ENCODE results near the gene RTL10. TPM values are rescaled to one million over a fixed set of nuclear protein-coding genes. Genes with fewer than 3 reads are reported as not detected.
A peak's percentile ranks its signal among the peaks of the same experiment; 100 is the strongest.

RTL10 gene
- total RNA-seq, 1 donor from 2014 or later: 35.1 TPM

DNA sequence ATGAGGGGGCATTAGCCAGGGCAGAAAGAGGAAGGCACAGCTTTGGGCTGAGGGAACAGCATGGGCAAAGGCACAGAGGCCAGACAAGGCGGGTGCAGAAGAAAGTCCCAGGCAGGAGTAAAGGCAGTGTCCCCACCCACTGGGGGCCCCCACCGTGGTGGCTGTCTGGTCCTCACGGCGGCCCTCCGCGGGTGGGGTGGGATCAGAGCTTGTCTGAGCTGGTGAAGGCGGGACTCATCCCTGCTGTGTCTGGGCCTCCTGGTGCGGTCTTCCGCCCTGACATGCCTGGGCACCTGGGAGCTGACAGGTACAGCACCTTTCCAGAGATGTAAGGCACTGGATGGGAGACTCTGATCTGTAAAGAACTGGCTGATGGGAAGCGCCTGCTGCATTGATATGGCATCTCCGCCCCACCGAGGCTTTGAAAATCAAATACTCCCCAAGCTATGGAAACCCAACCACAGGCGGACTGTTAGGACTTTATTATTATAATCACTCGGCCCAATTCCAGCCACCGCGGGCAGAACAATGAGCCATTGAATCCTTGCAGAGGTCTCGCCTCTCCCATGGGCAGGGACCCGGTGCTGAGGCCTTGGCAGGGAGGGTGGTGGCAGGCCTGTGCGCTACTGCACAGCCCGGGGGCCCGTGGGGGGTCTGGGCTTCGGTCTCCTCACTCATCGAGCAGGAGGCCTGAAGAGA, 14.2 kb upstream of the RTL10 start:
- no peak for TF ChIP-seq CTCF (IDR thresholded peaks at IDR 0.05; ENCODE audit: unreplicated experiment)
- Mint-ChIP-seq H3K4me1 (peaks cover 14% of the 10 kb centered on the region), H3K27ac (no peak overlapping the region), H3K27me3 (ENCODE audit: low read depth) (no peaks in the 10 kb centered on the region), H3K4me3 (no peak overlapping the region), H3K36me3 (no peaks in the 10 kb centered on the region), H3K9me3 (no peaks in the 10 kb centered on the region)
- peak in 1 of 2 experiments; percentile 20 for DNase-seq (ENCODE audit: low spot score in 2 of 2, unreplicated experiment in 2 of 2)

- Mint-ChIP-seq H3K4me3 (no peak overlapping the region), H3K27ac (no peak overlapping the region), H3K4me1 (peaks cover 14% of the 10 kb centered on the region), H3K9me3 (no peaks in the 10 kb centered on the region), H3K36me3 (no peaks in the 10 kb centered on the region), H3K27me3 (ENCODE audit: low read depth) (no peaks in the 10 kb centered on the region)
- no peak for DNase-seq (ENCODE audit: low spot score in 2 of 2, unreplicated experiment in 2 of 2)
- no peak for TF ChIP-seq CTCF (IDR thresholded peaks at IDR 0.05; ENCODE audit: unreplicated experiment)
Measured at GRCh38 chr22:19868333-19868732, 13.7 kb upstream of the RTL10 start.

GRCh38 chr22:19867617-19868016, 12.9 kb upstream of the RTL10 start:
- Mint-ChIP-seq H3K4me1 (peaks cover 12% of the 10 kb centered on the region), H3K9me3 (no peaks in the 10 kb centered on the region), H3K27ac (no peak overlapping the region), H3K4me3 (no peak overlapping the region), H3K27me3 (ENCODE audit: low read depth) (no peaks in the 10 kb centered on the region), H3K36me3 (no peaks in the 10 kb centered on the region)
- TF ChIP-seq CTCF (IDR thresholded peaks at IDR 0.05; ENCODE audit: unreplicated experiment): no peak
- no peak for DNase-seq (ENCODE audit: low spot score in 2 of 2, unreplicated experiment in 2 of 2)

GRCh38 chr22:19866665-19867009, 12.0 kb upstream of the RTL10 start:
- no peaks in the 10 kb centered on the region for H3K27me3 Mint-ChIP-seq (ENCODE audit: low read depth)
- TF ChIP-seq CTCF (IDR thresholded peaks at IDR 0.05; ENCODE audit: unreplicated experiment): no peak
- no peak overlapping the region for H3K27ac Mint-ChIP-seq
- no peaks in the 10 kb centered on the region for H3K9me3 Mint-ChIP-seq
- no peak overlapping the region for H3K4me3 Mint-ChIP-seq
- DNase-seq (ENCODE audit: low spot score in 2 of 2, unreplicated experiment in 2 of 2): no peak
- peaks cover 2% of the 10 kb centered on the region for H3K36me3 Mint-ChIP-seq
- peaks cover 12% of the 10 kb centered on the region for H3K4me1 Mint-ChIP-seq

- no peaks in the 10 kb centered on the region for H3K27me3 Mint-ChIP-seq (ENCODE audit: low read depth)
- peaks cover 5% of the 10 kb centered on the region for H3K36me3 Mint-ChIP-seq
Measured at GRCh38 chr22:19865141-19865829, 10.6 kb upstream of the RTL10 start.

More at GRCh38 chr22:19865141-19865829, 10.6 kb upstream of the RTL10 start:
- no peak overlapping the region for H3K4me3 Mint-ChIP-seq
- DNase-seq (ENCODE audit: low spot score in 2 of 2, unreplicated experiment in 2 of 2): no peak
- H3K9me3 Mint-ChIP-seq: no peaks in the 10 kb centered on the region
- peaks cover 12% of the 10 kb centered on the region for H3K4me1 Mint-ChIP-seq
- no peak for TF ChIP-seq CTCF (IDR thresholded peaks at IDR 0.05; ENCODE audit: unreplicated experiment)
- peak overlapping the region; percentile 35 for H3K27ac Mint-ChIP-seq
